ENCODE results near the gene MBNL1. TPM values are rescaled to one million over a fixed set of nuclear protein-coding genes. Genes with fewer than 3 reads are reported as not detected.

MBNL1 gene
- polyA plus RNA-seq, 1 donor (not counting 4 experiments of a cell fraction or from before 2014, with no cell fraction given): 58.3 TPM

- no peaks in the 10 kb centered on the region for H3K9me1 ChIP-seq (ENCODE audit: control insufficient read depth, extremely low read depth, insufficient read depth, low read length)
- no peaks in the 10 kb centered on the region for H4K20me1 ChIP-seq (ENCODE audit: control insufficient read depth, extremely low read depth, insufficient read depth, low read length)
- no peak overlapping the region for H2AFZ ChIP-seq (ENCODE audit: control insufficient read depth, low read length)
- H3K4me2 ChIP-seq (ENCODE audit: control insufficient read depth, extremely low read depth, insufficient read depth, low read depth, low read length): no peak overlapping the region
- no peak for FAIRE-seq
- TF ChIP-seq CTCF (optimal IDR thresholded peaks at IDR 0.05 in 1 of 3, IDR thresholded peaks at IDR 0.05 in 1 of 3, conservative IDR thresholded peaks at IDR 0.05 in 1 of 3; ENCODE audit: extremely low read depth in 1 of 3, insufficient read depth in 2 of 3, low read length in 3 of 3): no peak
- TF ChIP-seq EZH2 (IDR thresholded peaks at IDR 0.05; ENCODE audit: low read length): no peak
- peaks cover 24% of the 10 kb centered on the region for H3K4me1 ChIP-seq (ENCODE audit: control insufficient read depth, extremely low read depth, insufficient read depth, low read length)
- peaks cover 85% of the 10 kb centered on the region for H3K79me2 ChIP-seq (ENCODE audit: control insufficient read depth, insufficient read depth, low read length)
- DNase-seq (ENCODE audit: low read depth, low spot score): no peak
- H3K4me3 ChIP-seq (ENCODE audit: control insufficient read depth in 2 of 3, extremely low read depth in 1 of 3, insufficient read depth in 2 of 3, low read depth in 1 of 3, low read length in 3 of 3): no peak overlapping the region
- no peaks in the 10 kb centered on the region for H3K9me3 ChIP-seq (ENCODE audit: control insufficient read depth, low read depth, low read length)
- H3K27me3 ChIP-seq (ENCODE audit: control insufficient read depth, extremely low read depth, insufficient read depth, low read length): no peaks in the 10 kb centered on the region
- H3K27ac ChIP-seq (ENCODE audit: control insufficient read depth, insufficient read depth, low read length): no peak overlapping the region
- dilution Hi-C loops (cut with MboI; ENCODE audit: extremely low pct_ligation_motif_present, low sequenced_read_pairs): no loop called here
- H3K9ac ChIP-seq (ENCODE audit: control insufficient read depth, extremely low read depth, insufficient read depth, low read length): no peak overlapping the region
- H3K36me3 ChIP-seq (ENCODE audit: control insufficient read depth in 2 of 2, extremely low read depth in 1 of 2, insufficient read depth in 2 of 2, low read length in 2 of 2): peaks cover 3 to 10% of the 10 kb centered on the region in 2 experiments
Observed at GRCh38 chr3:152295806-152296205, 27.1 kb downstream of the MBNL1 start.

- H3K27me3 ChIP-seq (ENCODE audit: control insufficient read depth, extremely low read depth, insufficient read depth, low read length): no peaks in the 10 kb centered on the region
- no peak for FAIRE-seq
- H3K9me3 ChIP-seq (ENCODE audit: control insufficient read depth, low read depth, low read length): no peaks in the 10 kb centered on the region
- no peaks in the 10 kb centered on the region for H4K20me1 ChIP-seq (ENCODE audit: control insufficient read depth, extremely low read depth, insufficient read depth, low read length)
- H3K36me3 ChIP-seq (ENCODE audit: control insufficient read depth in 2 of 2, extremely low read depth in 1 of 2, insufficient read depth in 2 of 2, low read length in 2 of 2): peaks cover 3 to 10% of the 10 kb centered on the region in 2 experiments
- DNase-seq (ENCODE audit: low read depth, low spot score): no peak
- H3K79me2 ChIP-seq (ENCODE audit: control insufficient read depth, insufficient read depth, low read length): peaks cover 83% of the 10 kb centered on the region
- H3K27ac ChIP-seq (ENCODE audit: control insufficient read depth, insufficient read depth, low read length): no peak overlapping the region
- no peak for TF ChIP-seq EZH2 (IDR thresholded peaks at IDR 0.05; ENCODE audit: low read length)
- TF ChIP-seq CTCF (optimal IDR thresholded peaks at IDR 0.05 in 1 of 3, IDR thresholded peaks at IDR 0.05 in 1 of 3, conservative IDR thresholded peaks at IDR 0.05 in 1 of 3; ENCODE audit: extremely low read depth in 1 of 3, insufficient read depth in 2 of 3, low read length in 3 of 3): no peak
- no peak overlapping the region for H3K4me2 ChIP-seq (ENCODE audit: control insufficient read depth, extremely low read depth, insufficient read depth, low read depth, low read length)
- no peak overlapping the region for H3K4me3 ChIP-seq (ENCODE audit: control insufficient read depth in 2 of 3, extremely low read depth in 1 of 3, insufficient read depth in 2 of 3, low read depth in 1 of 3, low read length in 3 of 3)
- dilution Hi-C loops (cut with MboI; ENCODE audit: extremely low pct_ligation_motif_present, low sequenced_read_pairs): no loop called here
- no peaks in the 10 kb centered on the region for H3K9me1 ChIP-seq (ENCODE audit: control insufficient read depth, extremely low read depth, insufficient read depth, low read length)
- H3K9ac ChIP-seq (ENCODE audit: control insufficient read depth, extremely low read depth, insufficient read depth, low read length): no peak overlapping the region
- H3K4me1 ChIP-seq (ENCODE audit: control insufficient read depth, extremely low read depth, insufficient read depth, low read length): peaks cover 24% of the 10 kb centered on the region
- H2AFZ ChIP-seq (ENCODE audit: control insufficient read depth, low read length): no peak overlapping the region
Observed at GRCh38 chr3:152296382-152296781, 27.7 kb downstream of the MBNL1 start.
